ENCODE measurements around the gene G0S2.
"Not testable (repeated sequence)": the region's sequence is repeated elsewhere in the genome, so short reads cannot be mapped to it uniquely, and the experiment has no call there.

The G0S2 gene

GRCh38 chr1:209675565-209676154 lies 448 bp downstream of the G0S2 start:
- DNase-seq (ENCODE audit: insufficient read length, low spot score): no peak
- no peak for FAIRE-seq

DNA sequence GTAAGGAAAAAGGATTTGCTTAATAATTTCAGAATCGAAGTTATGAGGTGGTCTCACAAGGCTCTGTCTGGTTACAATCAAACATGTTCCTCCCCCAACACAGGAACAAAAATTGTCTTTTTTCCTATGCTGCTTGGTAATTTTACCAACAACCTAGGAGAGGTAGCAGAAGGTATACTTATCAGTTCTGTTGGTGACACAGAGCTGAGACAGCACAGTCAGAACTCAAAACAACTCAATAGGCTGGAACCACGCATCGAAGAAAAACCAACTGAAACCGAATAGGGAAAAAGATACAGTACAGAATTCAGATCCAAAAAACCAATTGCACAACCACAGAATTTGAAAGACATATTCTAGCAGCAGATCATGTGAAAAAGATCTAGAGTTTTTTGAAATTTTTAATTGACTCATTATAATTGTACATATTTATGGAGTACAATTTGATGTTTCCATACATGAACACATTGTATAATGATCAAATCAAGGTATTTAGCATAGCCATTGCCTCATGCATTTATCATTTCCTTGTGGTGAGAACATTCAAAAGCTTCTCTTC lies 3.8 kb downstream of the G0S2 start:
- DNase-seq (ENCODE audit: insufficient read length, low spot score) (no peak), FAIRE-seq (no peak)

DNA sequence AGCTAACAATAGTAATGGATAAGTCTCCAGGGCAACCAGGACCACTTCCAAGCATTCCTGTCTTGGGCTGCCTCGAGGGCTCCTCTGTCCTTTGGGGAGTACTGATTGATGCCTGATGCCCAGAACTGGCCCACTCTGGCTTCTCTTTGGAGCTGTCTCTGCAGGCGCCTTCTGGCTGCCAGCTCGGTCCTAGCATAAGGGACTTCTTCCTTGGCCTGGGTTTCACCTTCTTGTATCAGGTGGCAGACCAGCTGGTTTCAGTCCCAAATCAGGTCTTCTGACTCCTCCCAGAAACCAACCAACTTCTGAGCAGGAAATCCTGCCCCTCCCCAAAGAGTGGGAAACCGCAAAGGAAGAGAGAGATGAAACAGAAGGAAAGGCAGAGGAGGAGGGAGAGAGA lies 10.6 kb downstream of the G0S2 start:
- FAIRE-seq (no peak), DNase-seq (ENCODE audit: insufficient read length, low spot score) (no peak)

GRCh38 chr1:209686322-209686721 lies 11.1 kb downstream of the G0S2 start:
- DNase-seq (ENCODE audit: insufficient read length, low spot score): no peak

DNA sequence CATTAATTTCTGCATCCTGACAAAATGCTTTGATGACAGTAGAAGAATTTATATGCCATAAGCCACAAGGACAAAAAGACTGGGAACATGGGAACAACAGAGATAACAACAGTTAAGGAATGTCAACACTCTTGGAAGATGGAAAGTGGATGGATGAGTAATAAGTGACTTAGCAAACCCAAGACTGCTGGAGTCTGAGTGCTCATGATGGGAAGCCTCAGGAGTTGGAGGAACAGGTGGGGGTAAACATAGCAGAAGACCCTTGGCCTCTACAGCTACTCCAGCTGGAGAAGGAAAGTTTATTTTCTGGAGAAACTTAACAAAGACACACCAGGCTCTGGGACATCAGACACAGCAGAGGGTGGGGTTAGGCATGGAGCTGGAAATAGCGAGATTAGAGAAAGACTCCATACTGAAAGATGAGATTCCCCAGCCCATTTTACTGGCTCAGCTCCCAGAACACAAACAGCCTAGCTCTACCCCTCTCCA lies 13.6 kb downstream of the G0S2 start:
- FAIRE-seq: no peak
- DNase-seq (ENCODE audit: insufficient read length, low spot score): no peak

More at GRCh38 chr1:209686322-209686721, 11.1 kb downstream of the G0S2 start:
- no peak for FAIRE-seq

DNA sequence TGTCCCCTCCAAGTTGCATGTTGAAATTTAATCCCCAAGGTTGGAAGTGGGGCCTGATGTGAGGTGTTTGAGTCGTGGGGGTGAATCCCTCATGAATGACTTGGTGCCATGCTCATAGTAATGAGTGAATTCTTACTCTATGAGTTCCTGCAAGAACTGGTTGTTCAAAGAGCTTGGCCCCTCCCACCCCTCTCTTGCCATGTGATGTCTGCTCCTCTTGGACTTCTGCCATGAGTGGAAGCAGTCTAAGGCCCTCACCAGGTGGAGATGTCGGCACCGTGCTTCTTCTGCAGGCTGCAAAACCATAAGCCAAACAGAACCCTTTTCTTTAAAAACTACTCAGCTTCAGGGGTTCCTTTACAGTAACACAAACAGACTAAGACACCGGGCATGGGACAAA lies 14.3 kb downstream of the G0S2 start:
- FAIRE-seq (no peak), DNase-seq (ENCODE audit: insufficient read length, low spot score) (no peak)

DNA sequence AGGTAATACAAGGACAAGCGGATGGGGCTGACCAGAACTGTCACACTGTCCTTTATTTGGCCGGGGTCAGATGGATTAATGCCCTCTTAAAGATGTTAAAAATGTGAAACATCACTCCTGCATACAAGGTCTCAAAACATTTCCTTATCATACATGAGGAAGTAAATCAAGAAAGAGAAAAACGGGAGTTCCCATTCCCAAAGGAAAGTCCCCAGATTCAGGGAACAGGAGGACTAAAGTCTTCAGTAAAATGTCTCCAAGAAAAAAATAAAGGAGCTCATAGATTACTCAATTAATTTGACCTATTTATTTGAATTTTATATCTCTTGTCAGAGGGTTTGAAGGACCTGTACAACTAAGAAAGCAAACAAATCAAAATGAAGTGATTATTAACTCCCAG lies 16.0 kb downstream of the G0S2 start:
- DNase-seq (ENCODE audit: insufficient read length, low spot score): no peak
- no peak for FAIRE-seq

DNA sequence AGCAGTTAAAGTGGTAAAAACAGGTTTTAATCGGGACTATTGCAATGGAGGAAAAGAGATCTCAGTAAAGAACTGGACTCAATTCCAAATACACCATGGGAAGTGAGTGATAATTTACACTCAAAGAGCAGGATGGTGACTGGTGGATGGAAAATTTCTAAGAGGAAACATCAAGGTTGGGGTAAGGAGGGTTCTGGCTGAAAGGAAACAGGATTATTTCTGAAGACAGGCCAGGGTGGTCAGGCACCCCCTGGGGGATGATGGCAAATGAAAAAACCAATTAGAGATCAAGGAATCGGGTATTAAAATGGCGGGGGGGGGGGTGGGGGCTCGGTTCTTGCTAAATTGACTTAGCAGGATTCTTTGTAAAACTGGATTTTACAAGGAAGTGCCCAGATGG lies 17.1 kb downstream of the G0S2 start:
- DNase-seq (ENCODE audit: insufficient read length, low spot score) (no peak), FAIRE-seq (no peak)

DNA sequence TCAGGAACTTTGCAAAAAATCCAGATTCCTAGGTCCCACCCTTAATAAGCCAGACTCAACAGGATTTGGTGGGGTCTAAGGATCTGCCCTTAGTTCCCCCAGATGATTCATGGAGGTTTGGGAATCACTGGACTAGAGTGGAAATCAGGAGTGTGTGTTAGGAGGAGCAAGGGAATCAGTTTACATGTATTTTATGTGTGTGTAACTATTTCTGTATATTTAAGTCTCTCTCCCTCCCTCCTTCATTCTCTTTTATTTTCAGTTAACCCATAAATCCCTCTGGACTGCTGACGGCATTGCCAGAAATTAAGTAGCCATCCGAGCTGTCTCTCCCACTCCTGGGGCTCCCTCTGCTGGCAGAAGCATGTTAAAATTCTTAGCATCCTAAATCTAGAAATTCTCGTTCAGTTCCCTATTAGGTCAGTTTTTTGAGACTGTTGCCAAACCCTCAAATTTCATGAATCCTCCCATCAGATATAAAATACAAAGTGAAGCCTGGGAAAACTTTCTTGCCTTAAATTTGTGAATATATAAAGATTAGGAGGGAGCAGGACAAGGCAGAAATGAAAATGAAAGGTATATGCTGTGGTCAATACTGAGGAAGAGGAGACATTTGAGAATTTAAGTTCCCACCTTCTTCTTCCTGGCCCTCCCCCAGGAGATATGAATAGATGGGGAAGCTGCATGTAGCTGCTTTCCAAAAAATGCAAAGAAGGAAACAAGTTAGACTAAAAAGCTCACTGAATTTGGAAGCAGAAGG lies 17.7 kb downstream of the G0S2 start:
- DNase-seq (ENCODE audit: insufficient read length, low spot score) (peak; percentile 66), FAIRE-seq (no peak)

- DNase-seq (ENCODE audit: insufficient read length, low spot score): no peak
- no peak for FAIRE-seq
These were observed 21.5 kb downstream of the G0S2 start for GRCh38 chr1:209696673-209697072.

GRCh38 chr1:209697126-209697525 lies 21.9 kb downstream of the G0S2 start:
- no peak for FAIRE-seq
- DNase-seq (ENCODE audit: insufficient read length, low spot score): no peak

DNA sequence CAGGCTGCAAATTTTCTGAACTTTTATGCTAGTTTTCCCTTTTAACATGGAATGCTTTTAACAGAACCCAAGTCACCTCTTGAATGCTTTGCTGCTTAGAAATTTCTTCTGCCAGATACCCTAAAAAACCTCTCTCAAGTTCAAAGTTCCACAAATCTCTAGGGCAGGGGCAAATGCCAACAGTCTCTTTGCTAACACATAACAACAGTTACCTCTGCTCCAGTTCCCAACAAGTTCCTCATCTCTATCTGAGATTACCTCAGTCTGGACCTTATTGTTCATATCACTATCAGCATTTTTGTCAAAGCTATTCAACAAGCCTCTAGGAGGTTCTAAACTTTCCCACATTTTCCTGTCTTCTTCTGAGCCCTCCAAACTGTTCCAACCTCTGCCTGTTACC lies 25.5 kb downstream of the G0S2 start:
- not testable (repeated sequence) for FAIRE-seq; DNase-seq (ENCODE audit: insufficient read length, low spot score)

GRCh38 chr1:209702832-209703231 lies 27.6 kb downstream of the G0S2 start:
- DNase-seq (ENCODE audit: insufficient read length, low spot score) (no peak), FAIRE-seq (no peak)

DNA sequence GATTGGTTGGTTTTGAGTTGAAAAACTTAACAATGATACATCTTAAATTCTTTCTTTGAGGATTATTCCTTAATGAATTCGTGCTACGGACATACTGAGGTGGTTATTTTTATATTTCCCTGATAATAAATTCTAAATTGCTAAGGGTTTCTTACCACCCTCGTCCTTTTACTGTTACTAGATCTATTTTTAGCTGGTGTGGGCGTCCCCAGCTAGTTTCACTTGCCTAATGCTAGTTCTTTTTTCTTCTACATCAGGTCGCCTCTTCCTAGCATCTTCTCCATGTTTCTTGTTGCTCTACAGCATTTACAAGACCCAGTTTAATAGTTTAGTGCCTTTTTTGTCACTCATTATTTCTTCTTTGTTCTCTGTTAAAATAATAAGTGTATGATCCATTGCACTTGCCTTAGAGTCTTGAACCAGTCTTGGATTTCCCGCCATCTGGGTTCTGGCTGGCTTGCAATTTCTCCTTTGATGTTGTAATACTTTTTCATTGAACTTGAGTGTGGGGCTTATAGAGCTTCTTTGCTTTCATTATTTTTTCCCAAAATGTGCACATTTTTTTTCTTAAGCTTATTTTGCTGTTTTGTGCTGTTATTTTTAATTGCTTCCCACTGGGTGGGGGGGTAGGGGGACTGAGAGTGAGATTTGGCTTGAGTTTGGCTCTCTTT lies 28.8 kb downstream of the G0S2 start:
- FAIRE-seq: no peak
- DNase-seq (ENCODE audit: insufficient read length, low spot score): no peak

DNA sequence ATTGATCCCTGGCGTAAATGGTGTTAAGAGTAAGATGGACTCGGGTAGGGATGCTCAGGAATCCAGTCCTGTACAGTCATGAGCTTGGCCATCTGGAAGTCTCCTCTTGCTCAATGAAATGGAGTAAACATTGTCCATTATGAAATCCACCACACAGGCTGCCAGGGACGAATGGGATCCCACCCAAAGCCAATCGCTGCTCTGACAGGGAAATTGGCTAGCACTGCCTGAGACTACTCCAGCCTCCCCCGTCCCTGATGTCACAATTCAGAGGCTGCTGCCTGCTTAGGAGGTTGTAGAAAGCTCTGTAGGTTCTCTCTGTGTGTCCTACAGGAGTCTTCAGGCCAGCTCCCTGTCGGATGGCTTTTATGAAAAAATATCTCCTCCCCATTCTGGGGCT lies 29.4 kb downstream of the G0S2 start, which contains the start of gene HSD11B1:
HSD11B1 (plus strand) TSS at position 263 of the 400 bp plus-strand sequence; CDS start at position 360, 97 bp downstream.
- no peak for FAIRE-seq
- DNase-seq (ENCODE audit: insufficient read length, low spot score): no peak

- FAIRE-seq (no peak), DNase-seq (ENCODE audit: insufficient read length, low spot score) (no peak)
These were observed 29.9 kb downstream of the G0S2 start for GRCh38 chr1:209705033-209705598.

DNA sequence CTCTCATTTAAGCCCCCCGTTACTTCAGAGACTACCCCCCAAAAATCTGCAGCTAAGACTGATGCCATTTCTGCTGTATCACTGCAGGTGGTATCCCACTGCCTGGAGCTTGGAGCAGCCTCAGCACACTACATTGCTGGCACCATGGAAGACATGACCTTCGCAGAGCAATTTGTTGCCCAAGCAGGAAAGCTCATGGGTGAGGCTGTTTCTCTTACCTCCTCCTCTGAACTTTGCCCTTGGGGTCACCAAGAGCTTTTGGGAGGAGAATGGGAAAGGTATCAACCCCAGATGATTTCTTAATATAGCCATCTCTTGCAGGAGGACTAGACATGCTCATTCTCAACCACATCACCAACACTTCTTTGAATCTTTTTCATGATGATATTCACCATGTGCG lies 31.4 kb downstream of the G0S2 start:
- DNase-seq (ENCODE audit: insufficient read length, low spot score) (no peak), FAIRE-seq (no peak)

DNA sequence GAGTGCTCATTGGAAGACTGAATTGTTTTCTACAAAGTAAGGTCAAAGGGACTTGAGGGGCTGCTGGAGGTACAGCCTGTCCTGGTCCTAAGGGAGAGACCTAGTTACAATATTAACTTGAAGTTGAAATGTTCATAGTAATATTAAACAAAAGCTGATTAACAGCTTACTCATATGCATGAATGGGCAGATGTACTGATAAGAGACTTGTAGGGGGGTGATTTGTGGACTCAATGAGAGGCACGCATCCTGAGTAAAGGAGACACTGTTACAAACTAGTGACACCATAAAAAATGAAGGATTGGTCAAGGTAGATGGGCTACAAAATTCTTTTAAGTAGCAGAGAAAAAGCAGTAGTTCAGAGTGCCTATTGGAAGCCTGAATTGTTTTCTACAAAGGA lies 32.1 kb downstream of the G0S2 start:
- DNase-seq (ENCODE audit: insufficient read length, low spot score) (no peak), FAIRE-seq (no peak)

GRCh38 chr1:209708297-209708696 lies 33.1 kb downstream of the G0S2 start:
- FAIRE-seq: no peak
- DNase-seq (ENCODE audit: insufficient read length, low spot score): no peak

- FAIRE-seq (no peak), DNase-seq (ENCODE audit: insufficient read length, low spot score) (no peak)
These were observed 34.9 kb downstream of the G0S2 start for GRCh38 chr1:209710093-209710492.

GRCh38 chr1:209710847-209711246 lies 35.6 kb downstream of the G0S2 start:
- FAIRE-seq: no peak
- no peak for DNase-seq (ENCODE audit: insufficient read length, low spot score)
